ENCODE data around the gene TBC1D22A. TPM values are rescaled to one million over a fixed set of nuclear protein-coding genes. Genes with fewer than 3 reads are reported as not detected.

Gene TBC1D22A
- total RNA-seq, 1 donor from 2014 or later, result 10.6 TPM

DNA sequence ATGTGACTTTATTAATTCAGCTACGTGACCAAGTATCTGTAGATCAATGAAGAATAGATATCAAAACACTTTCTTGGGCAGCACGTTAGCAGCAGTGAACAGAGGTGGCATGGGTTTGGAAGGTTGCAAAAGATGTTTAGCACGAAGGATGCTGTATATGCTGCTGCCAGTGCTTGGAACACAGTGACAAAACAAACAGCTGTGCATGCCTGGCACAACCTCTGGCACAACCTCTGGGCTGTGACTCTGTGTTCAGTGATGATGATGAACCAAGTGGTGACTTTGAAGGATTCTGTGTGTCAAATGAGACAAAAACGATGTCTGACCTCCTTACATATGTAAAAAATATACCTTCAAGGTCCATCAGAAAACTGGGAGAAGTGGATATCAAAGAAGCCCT lies 104.7 kb downstream of the TBC1D22A start:
- Mint-ChIP-seq H3K4me3 (no peak overlapping the region), H3K4me1 (no peaks in the 10 kb centered on the region), H3K36me3 (peaks cover 13% of the 10 kb centered on the region), H3K27me3 (ENCODE audit: insufficient read depth, low read depth) (no peaks in the 10 kb centered on the region), H3K27ac (no peak overlapping the region), H3K9me3 (peaks cover 14% of the 10 kb centered on the region)
- Histone ChIP-seq H3K4me2 (no peak overlapping the region), H3K27me3 (no peaks in the 10 kb centered on the region), H2AFZ (replicated peaks) (no peak overlapping the region), H4K20me1 (ENCODE audit: low read depth) (no peaks in the 10 kb centered on the region), H3K27ac (no peak overlapping the region), H3K4me1 (no peaks in the 10 kb centered on the region), H3K36me3 (peaks cover 6% of the 10 kb centered on the region), H3K4me3 (no peak overlapping the region), H3K79me2 (ENCODE audit: low read depth) (no peaks in the 10 kb centered on the region), H3F3A (ENCODE audit: low read depth) (no peaks in the 10 kb centered on the region), H3K9ac (no peak overlapping the region), H3K9me3 (ENCODE audit: low read depth) (peaks cover 10% of the 10 kb centered on the region)
- TF ChIP-seq EZH2phosphoT487 (IDR thresholded peaks at IDR 0.05), result no peak
- TF ChIP-seq EZH2 (IDR thresholded peaks at IDR 0.05), result no peak
- TF ChIP-seq, protein P1, sequence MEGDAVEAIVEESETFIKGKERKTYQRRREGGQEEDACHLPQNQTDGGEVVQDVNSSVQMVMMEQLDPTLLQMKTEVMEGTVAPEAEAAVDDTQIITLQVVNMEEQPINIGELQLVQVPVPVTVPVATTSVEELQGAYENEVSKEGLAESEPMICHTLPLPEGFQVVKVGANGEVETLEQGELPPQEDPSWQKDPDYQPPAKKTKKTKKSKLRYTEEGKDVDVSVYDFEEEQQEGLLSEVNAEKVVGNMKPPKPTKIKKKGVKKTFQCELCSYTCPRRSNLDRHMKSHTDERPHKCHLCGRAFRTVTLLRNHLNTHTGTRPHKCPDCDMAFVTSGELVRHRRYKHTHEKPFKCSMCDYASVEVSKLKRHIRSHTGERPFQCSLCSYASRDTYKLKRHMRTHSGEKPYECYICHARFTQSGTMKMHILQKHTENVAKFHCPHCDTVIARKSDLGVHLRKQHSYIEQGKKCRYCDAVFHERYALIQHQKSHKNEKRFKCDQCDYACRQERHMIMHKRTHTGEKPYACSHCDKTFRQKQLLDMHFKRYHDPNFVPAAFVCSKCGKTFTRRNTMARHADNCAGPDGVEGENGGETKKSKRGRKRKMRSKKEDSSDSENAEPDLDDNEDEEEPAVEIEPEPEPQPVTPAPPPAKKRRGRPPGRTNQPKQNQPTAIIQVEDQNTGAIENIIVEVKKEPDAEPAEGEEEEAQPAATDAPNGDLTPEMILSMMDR (IDR thresholded peaks at IDR 0.05), result no peak
- no peak for DNase-seq (ENCODE audit: low spot score)

GRCh38 chr22:46869329-46869728 lies 106.9 kb downstream of the TBC1D22A start:
- H3K9me3 Mint-ChIP-seq, result peaks cover 24% of the 10 kb centered on the region

GRCh38 chr22:46869831-46870441 lies 107.5 kb downstream of the TBC1D22A start:
- Histone ChIP-seq H3K27me3 (no peaks in the 10 kb centered on the region), H3K9me3 (ENCODE audit: low read depth) (peaks cover 10% of the 10 kb centered on the region), H3K4me1 (no peaks in the 10 kb centered on the region), H3K36me3 (peaks cover 7% of the 10 kb centered on the region), H3K4me2 (no peak overlapping the region), H3K27ac (no peak overlapping the region), H3K9ac (no peak overlapping the region), H3F3A (ENCODE audit: low read depth) (no peaks in the 10 kb centered on the region), H3K4me3 (no peak overlapping the region), H3K79me2 (ENCODE audit: low read depth) (no peaks in the 10 kb centered on the region), H2AFZ (replicated peaks) (no peak overlapping the region), H4K20me1 (ENCODE audit: low read depth) (no peaks in the 10 kb centered on the region)
- no peak for DNase-seq (ENCODE audit: low spot score)
- Mint-ChIP-seq H3K27me3 (ENCODE audit: insufficient read depth, low read depth) (peaks cover 3% of the 10 kb centered on the region), H3K9me3 (peaks cover 24% of the 10 kb centered on the region), H3K27ac (no peak overlapping the region), H3K36me3 (peaks cover 16% of the 10 kb centered on the region), H3K4me1 (no peaks in the 10 kb centered on the region), H3K4me3 (no peak overlapping the region)
- TF ChIP-seq, protein P1 (IDR thresholded peaks at IDR 0.05), result no peak
- TF ChIP-seq EZH2phosphoT487 (IDR thresholded peaks at IDR 0.05) (no peak), EZH2 (IDR thresholded peaks at IDR 0.05) (no peak)

More at GRCh38 chr22:46869329-46869728, 106.9 kb downstream of the TBC1D22A start:
- H3K9ac ChIP-seq, result no peak overlapping the region
- H3K4me1 Mint-ChIP-seq, result no peaks in the 10 kb centered on the region
- no peak for DNase-seq (ENCODE audit: low spot score)
- H3K4me3 Mint-ChIP-seq, result no peak overlapping the region
- no peak overlapping the region for H3K4me3 ChIP-seq
- H3K9me3 ChIP-seq (ENCODE audit: low read depth), result peaks cover 10% of the 10 kb centered on the region
- H3K27ac Mint-ChIP-seq, result no peak overlapping the region
- no peak for TF ChIP-seq EZH2 (IDR thresholded peaks at IDR 0.05)
- TF ChIP-seq, protein P1 (IDR thresholded peaks at IDR 0.05), result no peak
- TF ChIP-seq EZH2phosphoT487 (IDR thresholded peaks at IDR 0.05), result no peak
- no peak overlapping the region for H2AFZ ChIP-seq (replicated peaks)
- peaks cover 16% of the 10 kb centered on the region for H3K36me3 Mint-ChIP-seq
- no peak overlapping the region for H3K27ac ChIP-seq
- H3K4me1 ChIP-seq, result no peaks in the 10 kb centered on the region
- peaks cover 3% of the 10 kb centered on the region for H3K27me3 Mint-ChIP-seq (ENCODE audit: insufficient read depth, low read depth)
- no peaks in the 10 kb centered on the region for H3F3A ChIP-seq (ENCODE audit: low read depth)
- no peaks in the 10 kb centered on the region for H4K20me1 ChIP-seq (ENCODE audit: low read depth)
- H3K79me2 ChIP-seq (ENCODE audit: low read depth), result no peaks in the 10 kb centered on the region
- H3K27me3 ChIP-seq, result no peaks in the 10 kb centered on the region
- no peak overlapping the region for H3K4me2 ChIP-seq
- peaks cover 7% of the 10 kb centered on the region for H3K36me3 ChIP-seq

All from neural progenitor cell (in vitro differentiated cells).